Measurements from ENCODE around the gene BABAM2. TPM values are rescaled to one million over a fixed set of nuclear protein-coding genes. Genes with fewer than 3 reads are reported as not detected.

Gene BABAM2
- total RNA-seq, 1 donor from 2014 or later = 34.6 TPM

DNA sequence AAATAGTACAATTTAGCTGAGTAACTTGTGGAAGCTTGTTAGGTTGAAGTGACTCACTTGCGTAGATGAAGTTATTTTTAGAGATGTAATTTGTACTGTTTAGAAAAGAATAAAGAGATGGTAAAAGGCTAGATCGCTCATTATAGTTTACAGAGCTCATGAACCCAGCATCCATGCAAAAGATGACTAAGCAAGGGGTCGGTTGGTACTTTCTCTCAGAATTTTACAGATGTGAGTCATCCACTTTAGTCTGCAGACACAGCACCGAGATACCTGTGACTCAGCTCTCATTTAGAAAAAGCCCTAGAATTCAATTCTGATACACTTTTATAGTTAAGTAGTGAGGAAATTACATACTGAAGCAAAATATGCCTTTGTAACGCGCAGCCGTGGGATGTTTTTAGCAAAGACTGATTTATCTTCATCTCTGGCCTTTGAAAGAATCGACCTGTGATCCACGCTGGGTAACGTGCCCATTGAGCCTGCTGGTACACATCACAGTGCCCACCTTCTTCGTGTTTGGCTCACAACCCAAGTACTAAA, 385.6 kb downstream of the BABAM2 start:
- Histone ChIP-seq H3K36me3 (no peaks in the 10 kb centered on the region), H3K4me3 (no peak overlapping the region), H3K27me3 (no peaks in the 10 kb centered on the region), H3F3A (ENCODE audit: low read depth) (no peaks in the 10 kb centered on the region), H3K9ac (no peak overlapping the region), H4K20me1 (ENCODE audit: low read depth) (no peaks in the 10 kb centered on the region), H2AFZ (replicated peaks) (no peak overlapping the region), H3K4me1 (peaks cover 8% of the 10 kb centered on the region), H3K27ac (no peak overlapping the region), H3K4me2 (no peak overlapping the region), H3K79me2 (ENCODE audit: low read depth) (no peaks in the 10 kb centered on the region), H3K9me3 (ENCODE audit: low read depth) (no peaks in the 10 kb centered on the region)
- peaks cover 5% of the 10 kb centered on the region for H3K36me3 Mint-ChIP-seq
- no peaks in the 10 kb centered on the region for H3K9me3 Mint-ChIP-seq
- no peak for TF ChIP-seq CTCF (IDR thresholded peaks at IDR 0.05)
- TF ChIP-seq EZH2 (IDR thresholded peaks at IDR 0.05) = no peak
- no peak for TF ChIP-seq EZH2phosphoT487 (IDR thresholded peaks at IDR 0.05)
- no peak for DNase-seq (ENCODE audit: low spot score)
- H3K4me3 Mint-ChIP-seq = no peak overlapping the region
- H3K27me3 Mint-ChIP-seq (ENCODE audit: insufficient read depth, low read depth) = peaks cover 3% of the 10 kb centered on the region
- peaks cover 26% of the 10 kb centered on the region for H3K4me1 Mint-ChIP-seq
- no peak overlapping the region for H3K27ac Mint-ChIP-seq

DNA sequence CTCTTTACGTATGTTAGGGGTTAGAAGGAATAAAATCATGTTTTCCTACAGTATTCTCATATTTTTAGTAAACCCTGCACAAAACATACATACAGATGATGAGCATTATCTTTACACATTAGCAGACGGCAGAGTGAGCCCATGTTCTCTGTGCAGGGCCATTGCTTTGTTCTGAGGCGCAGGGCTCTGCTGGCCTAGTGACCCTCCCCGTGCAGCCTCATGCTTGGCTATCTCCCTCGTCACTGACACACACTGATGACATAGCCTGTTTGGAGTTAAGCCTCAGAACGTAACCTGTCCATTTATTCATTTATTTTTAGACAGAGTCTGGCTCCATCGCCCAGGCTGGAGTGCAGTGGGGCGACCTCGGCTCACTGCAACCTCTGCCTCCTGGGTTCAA, 386.3 kb downstream of the BABAM2 start:
- no peaks in the 10 kb centered on the region for H3F3A ChIP-seq (ENCODE audit: low read depth)
- Mint-ChIP-seq H3K27me3 (ENCODE audit: insufficient read depth, low read depth) (peaks cover 3% of the 10 kb centered on the region), H3K9me3 (no peaks in the 10 kb centered on the region), H3K36me3 (peaks cover 5% of the 10 kb centered on the region), H3K27ac (no peak overlapping the region), H3K4me1 (peaks cover 26% of the 10 kb centered on the region), H3K4me3 (no peak overlapping the region)
- no peaks in the 10 kb centered on the region for H3K36me3 ChIP-seq
- H4K20me1 ChIP-seq (ENCODE audit: low read depth) = no peaks in the 10 kb centered on the region
- no peaks in the 10 kb centered on the region for H3K27me3 ChIP-seq
- H3K9me3 ChIP-seq (ENCODE audit: low read depth) = no peaks in the 10 kb centered on the region
- TF ChIP-seq EZH2 (IDR thresholded peaks at IDR 0.05) = no peak
- TF ChIP-seq CTCF (IDR thresholded peaks at IDR 0.05) = no peak
- no peak for TF ChIP-seq EZH2phosphoT487 (IDR thresholded peaks at IDR 0.05)
- H3K4me1 ChIP-seq = peaks cover 7% of the 10 kb centered on the region
- DNase-seq (ENCODE audit: low spot score) = no peak
- no peaks in the 10 kb centered on the region for H3K79me2 ChIP-seq (ENCODE audit: low read depth)
- no peak overlapping the region for H2AFZ ChIP-seq (replicated peaks)
- no peak overlapping the region for H3K4me2 ChIP-seq
- H3K27ac ChIP-seq = no peak overlapping the region
- no peak overlapping the region for H3K4me3 ChIP-seq
- H3K9ac ChIP-seq = no peak overlapping the region

DNA sequence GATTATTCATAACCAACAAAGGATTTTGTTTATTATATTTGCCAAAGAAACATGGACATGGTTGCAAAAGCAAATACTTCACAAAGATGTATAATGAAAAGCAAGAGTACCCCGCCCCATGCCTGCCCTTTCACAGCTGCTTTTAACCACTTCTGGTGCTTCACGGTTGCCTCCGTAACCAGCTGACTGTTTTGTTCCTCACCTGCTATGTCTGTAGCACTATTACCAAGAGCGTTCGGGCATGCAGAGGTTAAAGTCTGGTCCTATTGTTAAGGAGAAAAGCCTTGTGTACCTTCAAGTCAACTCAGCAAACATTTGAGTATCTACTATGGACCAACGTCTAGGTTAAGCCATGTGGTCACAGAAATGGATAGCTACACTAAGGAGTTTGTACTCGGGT, 386.9 kb downstream of the BABAM2 start:
- no peaks in the 10 kb centered on the region for H3K27me3 ChIP-seq
- no peaks in the 10 kb centered on the region for H3K9me3 ChIP-seq (ENCODE audit: low read depth)
- no peaks in the 10 kb centered on the region for H3K79me2 ChIP-seq (ENCODE audit: low read depth)
- no peak overlapping the region for H2AFZ ChIP-seq (replicated peaks)
- H4K20me1 ChIP-seq (ENCODE audit: low read depth) = no peaks in the 10 kb centered on the region
- H3K36me3 ChIP-seq = no peaks in the 10 kb centered on the region
- H3K4me3 ChIP-seq = no peak overlapping the region
- Mint-ChIP-seq H3K27me3 (ENCODE audit: insufficient read depth, low read depth) (peaks cover 3% of the 10 kb centered on the region), H3K27ac (no peak overlapping the region), H3K4me3 (no peak overlapping the region), H3K4me1 (peaks cover 26% of the 10 kb centered on the region), H3K9me3 (no peaks in the 10 kb centered on the region), H3K36me3 (peaks cover 5% of the 10 kb centered on the region)
- DNase-seq (ENCODE audit: low spot score) = no peak
- peaks cover 5% of the 10 kb centered on the region for H3K4me1 ChIP-seq
- H3K27ac ChIP-seq = no peak overlapping the region
- no peaks in the 10 kb centered on the region for H3F3A ChIP-seq (ENCODE audit: low read depth)
- TF ChIP-seq CTCF (IDR thresholded peaks at IDR 0.05) = no peak
- TF ChIP-seq EZH2 (IDR thresholded peaks at IDR 0.05) = no peak
- TF ChIP-seq EZH2phosphoT487 (IDR thresholded peaks at IDR 0.05) = no peak
- no peak overlapping the region for H3K9ac ChIP-seq
- H3K4me2 ChIP-seq = no peak overlapping the region

Measured in neural progenitor cell (in vitro differentiated cells).